Measurements from ENCODE around the gene DSC1.

DSC1 gene

DNA sequence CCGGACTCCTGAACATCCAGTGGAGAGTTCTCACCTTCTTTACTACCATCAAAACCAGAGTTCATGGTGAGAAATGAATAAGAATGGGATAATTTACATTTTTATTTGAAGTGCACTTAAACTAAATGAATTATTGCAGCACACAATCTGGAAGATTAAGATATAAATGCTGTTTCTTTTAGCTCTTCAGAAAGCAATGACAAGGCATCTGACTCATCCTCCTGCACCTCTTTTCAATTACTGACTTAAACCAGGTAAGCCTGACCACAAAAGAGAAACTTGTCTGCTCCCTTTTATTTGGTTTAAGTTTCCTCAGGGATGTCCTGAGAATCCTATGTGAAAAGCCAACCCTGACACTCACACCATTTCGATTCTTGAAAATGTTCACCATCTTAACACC lies 59.7 kb downstream of the DSC1 start:
- no peak for DNase-seq

DNA sequence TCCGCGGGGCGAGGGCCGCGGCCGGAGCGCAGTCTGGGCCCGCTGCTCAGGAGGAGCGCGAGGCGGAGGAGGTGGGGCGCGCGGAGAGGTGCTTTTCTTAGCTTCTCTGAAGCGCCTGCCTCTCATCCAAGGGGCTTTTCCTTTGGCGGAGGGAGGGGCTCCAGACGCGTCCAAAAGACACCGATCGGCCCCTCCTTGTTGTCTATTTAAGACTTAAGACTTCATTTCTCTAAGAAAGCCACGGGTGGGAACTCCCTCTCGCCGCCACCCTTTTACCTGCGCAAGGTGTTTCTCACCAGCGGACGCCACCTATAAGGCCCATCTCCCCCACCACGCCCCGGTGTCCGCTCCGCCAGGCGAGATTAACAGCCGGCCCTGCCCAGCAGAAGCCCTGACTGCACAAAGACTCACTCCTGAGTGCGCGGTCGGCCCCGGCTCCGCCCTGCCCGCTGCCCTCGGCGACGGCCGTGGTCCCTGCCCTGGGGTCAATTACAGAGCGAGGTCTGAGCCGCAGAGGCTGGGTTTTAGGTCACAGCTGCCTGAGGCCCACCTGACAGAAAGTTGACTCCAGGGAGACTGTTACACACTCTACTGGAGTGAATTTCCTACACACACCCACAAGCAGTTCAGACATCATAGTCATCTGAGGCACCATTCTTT lies 60.5 kb downstream of the DSC1 start, which contains the start of gene DSC2:
Gene DSC2, minus strand, starts transcription at position 397 of the 660 bp plus-strand sequence. CDS start 450 bp downstream, outside the sequence.
- no peak for DNase-seq

GRCh38 chr18:31101183-31102024 lies 61.3 kb downstream of the DSC1 start:
- DNase-seq: peak; percentile 42

DNA sequence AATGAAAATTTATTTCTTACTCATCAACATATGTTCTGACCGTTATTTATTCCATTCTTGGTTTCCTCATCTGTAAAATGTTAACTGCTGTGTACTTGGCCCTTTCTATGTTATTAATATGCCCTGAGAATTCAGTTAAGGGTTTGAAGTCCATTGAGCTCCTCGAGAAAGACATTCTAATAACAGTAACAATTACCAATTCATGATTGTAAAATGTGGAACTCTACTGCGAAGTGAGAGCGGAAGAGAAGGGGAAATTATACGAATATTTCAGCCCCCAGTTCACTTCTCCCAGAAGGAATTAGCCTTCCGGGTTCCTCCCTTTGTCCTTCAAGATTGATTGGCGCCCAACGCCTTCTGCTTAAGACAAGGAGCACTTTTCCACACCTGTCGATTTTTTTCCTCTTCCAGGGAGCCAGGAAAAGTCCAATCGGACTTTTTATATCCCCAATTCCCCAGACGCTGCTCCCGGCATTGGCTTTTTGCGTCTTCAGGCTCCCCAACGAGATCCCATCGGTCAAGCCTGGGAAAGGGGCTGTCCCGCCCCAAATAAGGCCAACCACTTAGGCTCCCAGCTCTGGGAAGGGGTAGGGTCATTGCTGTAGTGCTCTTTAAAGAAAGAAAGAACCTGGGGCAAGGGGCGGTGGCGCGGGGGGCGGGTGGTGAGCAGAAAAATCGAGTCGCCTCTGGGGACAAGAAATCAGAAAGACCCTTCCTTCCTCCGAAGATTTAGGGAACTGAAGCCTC lies 62.0 kb downstream of the DSC1 start:
- peak; percentile 3 for DNase-seq

DNA sequence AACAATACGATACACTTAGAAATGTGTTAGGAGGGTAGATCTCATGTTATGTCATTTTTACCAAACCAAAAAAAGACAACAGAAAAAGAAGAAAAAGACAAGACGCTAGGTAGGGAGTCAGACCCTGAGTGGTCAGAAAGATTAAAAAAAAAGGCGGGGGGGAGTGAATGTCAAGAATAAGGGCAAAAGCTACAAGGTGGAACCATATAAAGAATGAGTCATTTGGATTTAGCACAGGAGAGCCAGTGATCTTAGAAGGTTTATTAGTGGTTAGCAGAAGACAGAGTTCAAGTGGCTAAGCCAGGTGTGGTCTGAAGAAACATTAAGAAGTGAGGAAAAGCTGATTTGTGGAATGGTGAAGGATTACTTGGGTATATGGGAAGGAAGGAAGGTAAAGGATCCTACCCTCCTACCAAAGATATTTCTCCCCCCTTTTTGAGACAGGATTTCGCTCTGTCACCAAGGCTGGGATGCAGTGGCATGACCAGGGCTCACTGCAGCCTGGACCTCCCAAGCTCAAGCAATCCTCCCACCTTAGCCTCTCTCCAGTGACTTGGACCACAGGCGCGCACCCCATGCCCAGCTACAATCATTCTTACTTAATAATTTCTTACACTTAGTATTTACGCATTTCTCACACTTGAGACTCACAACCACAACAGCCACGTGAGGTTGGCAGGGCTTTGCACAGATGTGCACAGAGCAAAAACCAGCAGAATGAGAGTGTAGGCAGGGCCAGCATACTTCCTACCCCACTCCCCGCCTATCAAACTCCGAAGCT lies 63.0 kb downstream of the DSC1 start:
- no peak for DNase-seq

DNA sequence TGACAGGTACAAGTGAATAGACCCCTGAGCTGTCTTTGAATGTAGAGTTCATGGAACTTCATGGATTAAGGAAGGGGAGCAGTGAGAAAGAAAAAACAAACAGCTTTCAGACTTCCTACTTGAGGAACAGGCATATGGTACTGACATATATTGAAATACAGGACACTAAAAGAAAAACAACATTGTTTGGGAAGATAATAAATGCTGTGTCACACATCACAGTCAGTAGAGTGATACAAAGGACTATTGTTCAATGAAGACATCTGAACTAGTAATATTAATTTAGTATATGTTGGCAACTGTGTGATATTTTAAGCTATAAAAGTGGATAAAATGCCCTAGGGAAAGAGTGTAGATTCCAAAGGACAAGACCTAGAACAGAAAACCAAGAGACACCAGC lies 63.8 kb downstream of the DSC1 start:
- DNase-seq: no peak

GRCh38 chr18:31097666-31098065 lies 65.0 kb downstream of the DSC1 start:
- DNase-seq: no peak

DNA sequence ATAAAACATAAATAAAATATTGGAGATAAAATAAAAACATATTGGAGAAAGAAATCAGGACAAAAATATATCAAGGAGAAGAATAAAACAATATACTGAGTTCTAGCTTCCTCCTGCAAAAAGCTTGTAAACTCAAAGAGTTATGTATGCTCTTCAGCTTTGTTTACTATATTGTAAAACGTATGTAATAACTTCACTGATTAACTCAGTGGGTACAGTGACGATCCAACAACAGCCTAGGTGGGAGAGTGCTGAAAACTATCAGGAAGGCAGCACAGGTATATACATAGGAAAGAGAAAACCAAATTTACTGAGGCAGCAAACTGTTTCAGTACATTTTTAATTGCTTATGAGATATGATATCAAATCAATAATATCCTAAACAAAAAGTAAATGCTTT lies 68.8 kb downstream of the DSC1 start:
- DNase-seq: no peak

- DNase-seq: no peak
Observed at GRCh38 chr18:31093294-31093693, 69.4 kb downstream of the DSC1 start.

GRCh38 chr18:31091350-31091749 lies 71.3 kb downstream of the DSC1 start:
- DNase-seq: no peak

DNA sequence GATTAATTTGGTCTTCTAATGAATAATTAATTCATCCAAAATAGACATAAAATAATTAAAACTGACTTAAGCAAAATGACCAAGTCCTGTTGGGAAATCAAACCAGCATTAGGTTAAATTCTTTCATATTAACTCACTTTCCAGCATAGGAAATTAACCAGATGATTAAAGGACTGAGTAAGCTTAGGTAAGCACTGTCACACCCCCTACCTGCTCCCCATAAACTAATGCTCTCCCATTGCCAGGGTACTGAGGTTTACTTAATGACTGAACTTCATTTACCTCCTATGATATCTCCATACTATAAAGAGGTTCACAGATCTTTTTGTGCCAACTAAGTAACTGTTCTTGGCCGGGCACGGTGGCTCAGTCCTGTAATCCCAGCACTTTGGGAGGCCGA lies 74.1 kb downstream of the DSC1 start:
- no peak for DNase-seq

GRCh38 chr18:31079973-31080372 lies 82.7 kb downstream of the DSC1 start:
- DNase-seq: no peak
